Stimulated activated CD4-positive, alpha-beta T cell treated with anti-CD3 and anti-CD28 coated beads, Interleukin-2, amount 100 ng/mL, for 24 hours (primary cell): ENCODE results near the gene GRN.
A peak's percentile ranks its signal among the peaks of the same experiment; 100 is the strongest.
"Not testable (repeated sequence)": the region's sequence is repeated elsewhere in the genome, so short reads cannot be mapped to it uniquely, and the experiment has no call there.

ENCODE experiments used
- DNase-seq, 2 donors: peaks; one replicate each; pipeline ENCODE4 v3.0.0-alpha.2; 2020

Gene GRN

DNA sequence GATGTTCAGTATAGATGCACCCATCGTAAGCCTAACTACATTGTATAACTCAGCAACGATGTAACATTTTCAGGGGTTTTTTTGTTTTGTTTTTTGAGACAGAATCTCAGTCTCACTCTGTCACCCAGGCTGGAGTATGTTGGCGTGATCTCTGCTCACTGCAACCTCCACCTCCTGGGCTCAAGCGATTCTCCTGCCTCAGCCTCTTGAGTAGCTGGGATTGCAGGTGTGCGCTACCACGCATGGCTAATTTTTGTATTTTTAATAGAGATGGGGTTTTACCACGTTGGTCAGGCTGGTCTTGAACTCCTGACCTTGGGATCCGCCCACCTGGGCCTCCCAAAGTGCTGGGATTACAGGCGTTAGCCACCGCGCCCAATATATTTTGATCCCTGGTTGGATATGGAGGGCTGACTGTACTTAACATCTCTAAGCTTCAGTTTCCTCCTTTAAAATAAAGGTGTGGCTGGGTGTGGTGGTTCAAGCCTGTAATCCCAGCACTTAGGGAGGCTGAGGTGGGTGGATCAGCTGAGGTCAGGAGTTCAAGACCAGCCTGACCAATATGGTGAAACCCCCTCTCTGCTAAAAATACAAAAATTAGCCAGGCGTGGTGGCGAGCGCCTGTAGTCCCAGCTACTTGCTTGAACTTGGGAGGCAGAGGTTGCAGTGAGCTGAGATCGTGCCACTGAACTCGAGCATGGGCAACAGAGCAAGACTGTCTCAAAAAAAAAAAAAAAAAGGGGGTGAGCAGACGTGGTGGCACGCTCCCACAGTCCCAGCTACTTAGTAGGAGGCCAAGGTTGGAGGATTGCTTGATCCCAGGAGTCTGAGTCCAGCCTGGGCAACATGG, 2.3 kb downstream of the GRN start:
- not testable (repeated sequence) for DNase-seq

- no peak for DNase-seq
Measured at GRCh38 chr17:44348234-44348987, 3.3 kb downstream of the GRN start.

DNA sequence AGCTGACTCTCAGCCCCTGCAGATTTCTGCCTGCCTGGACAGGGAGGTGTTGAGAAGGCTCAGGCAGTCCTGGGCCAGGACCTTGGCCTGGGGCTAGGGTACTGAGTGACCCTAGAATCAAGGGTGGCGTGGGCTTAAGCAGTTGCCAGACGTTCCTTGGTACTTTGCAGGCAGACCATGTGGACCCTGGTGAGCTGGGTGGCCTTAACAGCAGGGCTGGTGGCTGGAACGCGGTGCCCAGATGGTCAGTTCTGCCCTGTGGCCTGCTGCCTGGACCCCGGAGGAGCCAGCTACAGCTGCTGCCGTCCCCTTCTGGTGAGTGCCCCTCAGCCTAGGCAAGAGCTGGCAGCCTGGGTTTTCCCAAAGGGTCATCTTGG, 3.9 kb downstream of the GRN start:
- no peak for DNase-seq

DNA sequence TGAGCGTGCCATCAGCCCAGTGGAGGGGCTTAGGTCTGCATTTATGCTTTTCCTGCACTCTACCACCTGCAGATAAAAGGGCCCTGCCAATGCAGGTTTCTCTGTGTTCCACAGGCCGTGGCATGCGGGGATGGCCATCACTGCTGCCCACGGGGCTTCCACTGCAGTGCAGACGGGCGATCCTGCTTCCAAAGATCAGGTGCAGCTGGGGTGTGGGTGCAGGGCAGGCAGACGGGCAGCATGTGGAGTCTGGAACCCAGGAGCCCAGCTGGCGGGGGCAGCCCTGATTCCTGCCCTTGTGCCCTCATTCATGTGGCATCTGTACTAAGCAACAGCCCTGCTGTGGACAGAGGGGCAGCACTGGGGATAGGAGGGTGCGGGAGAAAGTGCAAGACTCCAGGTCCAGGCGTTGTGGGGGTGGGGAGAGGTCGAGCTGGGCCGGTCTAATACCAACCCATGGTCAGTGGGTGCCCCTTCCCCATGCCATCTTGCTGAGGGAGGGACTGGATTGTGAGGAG, 4.5 kb downstream of the GRN start:
- DNase-seq, result no peak

- DNase-seq, result peak; percentile 79 to 82
Measured at GRCh38 chr17:44350733-44351226, 5.7 kb downstream of the GRN start.

DNA sequence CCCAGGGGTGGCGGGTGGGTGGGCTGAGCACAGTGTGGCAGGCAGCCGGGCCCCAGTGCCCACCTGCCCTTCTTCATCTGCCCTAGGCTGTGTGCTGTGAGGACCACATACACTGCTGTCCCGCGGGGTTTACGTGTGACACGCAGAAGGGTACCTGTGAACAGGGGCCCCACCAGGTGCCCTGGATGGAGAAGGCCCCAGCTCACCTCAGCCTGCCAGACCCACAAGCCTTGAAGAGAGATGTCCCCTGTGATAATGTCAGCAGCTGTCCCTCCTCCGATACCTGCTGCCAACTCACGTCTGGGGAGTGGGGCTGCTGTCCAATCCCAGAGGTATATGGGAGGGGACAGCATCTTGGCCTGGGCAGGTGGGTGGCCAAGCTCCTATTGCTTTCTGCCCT, 6.4 kb downstream of the GRN start:
- no peak for DNase-seq

DNA sequence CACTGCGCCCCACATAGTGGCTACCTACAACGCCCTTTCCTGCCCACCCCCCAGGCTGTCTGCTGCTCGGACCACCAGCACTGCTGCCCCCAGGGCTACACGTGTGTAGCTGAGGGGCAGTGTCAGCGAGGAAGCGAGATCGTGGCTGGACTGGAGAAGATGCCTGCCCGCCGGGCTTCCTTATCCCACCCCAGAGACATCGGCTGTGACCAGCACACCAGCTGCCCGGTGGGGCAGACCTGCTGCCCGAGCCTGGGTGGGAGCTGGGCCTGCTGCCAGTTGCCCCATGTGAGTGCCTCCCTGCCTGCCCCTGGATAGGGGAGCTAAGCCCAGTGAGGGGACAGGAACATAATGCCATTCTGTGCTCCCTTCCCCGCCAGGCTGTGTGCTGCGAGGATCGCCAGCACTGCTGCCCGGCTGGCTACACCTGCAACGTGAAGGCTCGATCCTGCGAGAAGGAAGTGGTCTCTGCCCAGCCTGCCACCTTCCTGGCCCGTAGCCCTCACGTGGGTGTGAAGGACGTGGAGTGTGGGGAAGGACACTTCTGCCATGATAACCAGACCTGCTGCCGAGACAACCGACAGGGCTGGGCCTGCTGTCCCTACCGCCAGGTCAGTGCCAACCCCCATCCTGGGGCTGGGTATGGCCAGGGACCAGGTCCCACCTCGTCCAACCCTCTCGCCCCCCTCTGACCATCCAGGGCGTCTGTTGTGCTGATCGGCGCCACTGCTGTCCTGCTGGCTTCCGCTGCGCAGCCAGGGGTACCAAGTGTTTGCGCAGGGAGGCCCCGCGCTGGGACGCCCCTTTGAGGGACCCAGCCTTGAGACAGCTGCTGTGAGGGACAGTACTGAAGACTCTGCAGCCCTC, 7.1 kb downstream of the GRN start:
- no peak for DNase-seq

DNA sequence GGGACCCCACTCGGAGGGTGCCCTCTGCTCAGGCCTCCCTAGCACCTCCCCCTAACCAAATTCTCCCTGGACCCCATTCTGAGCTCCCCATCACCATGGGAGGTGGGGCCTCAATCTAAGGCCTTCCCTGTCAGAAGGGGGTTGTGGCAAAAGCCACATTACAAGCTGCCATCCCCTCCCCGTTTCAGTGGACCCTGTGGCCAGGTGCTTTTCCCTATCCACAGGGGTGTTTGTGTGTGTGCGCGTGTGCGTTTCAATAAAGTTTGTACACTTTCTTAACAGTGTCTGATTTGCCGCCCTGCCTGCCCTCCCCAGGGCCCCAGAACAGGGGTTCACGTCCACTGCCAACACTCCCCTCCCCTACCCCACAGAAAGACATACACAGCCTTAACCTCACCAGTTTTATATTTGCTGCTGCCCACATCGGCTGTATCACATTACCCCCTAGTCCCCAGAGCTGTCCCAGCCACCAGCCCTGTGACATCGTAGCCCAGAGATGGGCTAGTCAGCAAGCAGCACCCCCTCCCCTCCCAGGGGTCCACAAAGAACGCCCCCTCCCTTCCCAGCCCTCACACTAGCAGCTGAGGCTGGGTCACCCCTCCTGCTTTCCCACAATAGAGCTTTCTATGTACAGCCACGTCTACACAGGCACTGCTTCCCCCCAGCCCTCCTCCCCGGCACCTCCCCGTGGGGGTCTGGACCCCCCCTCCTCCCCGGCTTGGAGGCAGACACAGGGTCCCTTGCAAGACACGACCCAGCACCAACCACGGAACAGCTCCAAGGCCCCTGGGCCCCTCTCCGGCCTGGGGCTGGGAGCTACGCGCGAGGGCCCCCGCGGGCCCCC, 7.9 kb downstream of the GRN start:
- DNase-seq, result no peak

GRCh38 chr17:44353672-44354331, 8.7 kb downstream of the GRN start:
- peak in 1 of 2 donors; percentile 29 for DNase-seq

DNA sequence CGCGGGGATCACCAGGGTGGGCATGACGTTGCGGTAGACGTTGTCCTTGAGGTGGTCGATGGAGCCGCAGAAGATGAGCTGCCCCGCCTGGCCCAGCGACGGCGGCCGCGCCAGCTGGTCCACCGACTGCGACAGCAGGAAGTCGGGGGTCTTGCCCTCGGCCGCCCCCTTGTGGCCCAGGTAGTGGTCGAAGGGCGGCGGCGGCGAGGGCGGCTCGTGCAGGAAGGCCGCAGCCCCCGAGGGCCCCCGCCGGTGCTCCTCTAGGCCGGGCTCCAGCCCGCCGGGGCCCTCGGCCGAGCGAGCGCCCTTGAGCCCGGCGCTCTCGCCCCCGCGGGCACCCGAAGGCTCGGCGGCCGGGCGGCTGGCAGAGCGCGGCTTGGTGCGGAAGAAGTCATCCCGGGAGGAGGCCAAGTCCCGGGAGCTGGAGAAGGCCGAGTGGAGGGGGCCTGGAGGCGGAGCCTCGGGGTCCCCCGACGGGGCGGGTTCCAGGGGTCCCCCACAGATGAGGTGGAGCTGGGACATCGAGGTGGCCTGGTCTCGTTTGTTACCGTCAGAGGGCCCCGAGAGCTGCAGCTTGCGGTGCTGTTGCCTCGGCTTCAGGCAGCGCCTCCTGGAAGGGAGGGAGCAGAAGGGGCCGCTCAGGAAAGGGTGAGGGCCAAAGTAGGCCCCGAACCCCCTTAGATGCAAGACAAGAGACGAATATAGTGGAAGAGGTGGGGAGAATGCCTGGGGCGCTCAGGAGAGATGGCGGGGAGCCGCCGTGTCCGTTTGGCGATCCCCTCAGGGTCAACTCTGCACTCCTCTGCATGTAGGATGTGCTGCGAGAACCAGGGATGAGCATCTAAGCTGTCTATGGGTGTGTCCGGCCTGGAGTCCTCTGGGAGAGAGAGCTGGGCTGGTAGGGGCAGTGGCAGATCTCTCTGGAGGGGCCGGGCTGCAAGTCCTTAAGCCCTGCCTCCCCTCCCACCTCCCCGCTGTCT, 9.8 kb downstream of the GRN start:
- peak; percentile 68 to 75 for DNase-seq

- DNase-seq, result no peak
Measured at GRCh38 chr17:44355642-44356099, 10.6 kb downstream of the GRN start.

DNA sequence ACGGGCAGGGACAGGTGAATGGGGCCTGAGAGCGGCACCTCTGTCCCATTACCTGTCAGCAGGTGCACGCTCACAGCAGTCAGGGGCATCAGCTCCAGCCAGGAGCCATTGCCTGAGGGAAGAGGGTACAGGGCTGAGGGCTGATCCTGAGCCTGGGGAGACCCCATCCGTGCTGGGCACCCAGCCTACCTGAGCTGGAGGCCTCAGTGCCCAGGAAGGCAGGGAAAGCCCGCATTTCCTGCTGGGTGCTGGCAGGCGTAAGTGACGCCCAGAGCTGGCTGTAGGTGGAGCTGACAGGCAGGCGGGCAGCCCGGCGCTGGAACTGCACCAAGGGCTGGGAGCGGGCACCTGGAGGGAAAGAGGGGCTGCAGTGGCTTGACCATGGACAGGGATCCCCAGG, 11.1 kb downstream of the GRN start:
- DNase-seq, result no peak

GRCh38 chr17:44358066-44358465, 13.0 kb downstream of the GRN start:
- no peak for DNase-seq

DNA sequence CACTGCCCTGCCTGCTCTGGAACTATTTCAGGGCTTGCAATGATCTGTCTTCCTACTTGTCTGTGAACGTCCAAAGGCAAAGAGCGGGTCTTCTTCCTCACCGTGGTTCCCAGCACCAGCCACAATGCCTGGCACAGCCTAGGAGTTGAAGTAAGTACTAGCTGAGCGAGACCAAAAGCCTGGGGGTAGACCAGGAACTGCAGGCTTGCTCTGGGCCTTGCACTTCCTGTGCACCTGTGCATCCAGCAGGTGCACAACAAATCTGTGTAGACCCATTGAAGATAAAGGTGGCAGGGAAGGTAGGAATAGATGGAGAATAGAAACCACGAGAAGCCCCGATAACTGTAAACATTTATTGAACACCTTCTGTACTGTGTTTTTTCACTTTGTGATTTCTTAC, 13.9 kb downstream of the GRN start:
- DNase-seq, result no peak

DNA sequence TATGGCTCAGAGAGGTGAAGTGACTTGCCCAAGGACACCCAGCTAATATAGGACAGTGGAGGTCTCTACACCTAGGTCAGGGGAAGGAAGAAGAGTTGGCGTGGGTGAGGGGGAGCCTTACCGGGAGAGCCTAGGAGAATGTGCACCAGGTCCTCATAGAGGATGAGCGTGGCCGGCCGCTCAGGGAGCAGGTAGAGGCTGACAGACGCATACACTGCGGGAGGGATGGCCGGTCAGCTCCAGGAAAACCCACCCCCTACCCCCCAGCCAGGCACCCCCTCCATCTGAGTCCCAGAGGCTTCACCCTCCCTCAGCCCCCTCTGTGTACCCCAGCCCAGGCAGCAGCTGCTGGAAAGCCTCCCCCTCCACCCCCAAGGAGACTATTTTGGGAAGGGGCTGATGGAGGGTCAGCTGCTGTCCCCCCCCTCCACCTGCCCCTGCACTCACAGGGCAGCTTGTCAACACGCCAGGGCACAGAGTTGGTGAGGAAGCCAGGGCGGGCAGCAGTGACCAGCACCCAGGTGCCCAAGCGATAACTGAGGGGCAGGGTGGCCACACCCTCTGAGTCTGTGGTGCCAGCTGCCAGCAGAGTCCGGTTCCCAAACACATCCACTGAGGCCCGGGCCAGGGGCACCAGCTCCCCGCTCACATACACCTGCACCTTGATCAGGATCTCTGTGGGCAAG, 14.5 kb downstream of the GRN start:
- DNase-seq, result no peak

DNA sequence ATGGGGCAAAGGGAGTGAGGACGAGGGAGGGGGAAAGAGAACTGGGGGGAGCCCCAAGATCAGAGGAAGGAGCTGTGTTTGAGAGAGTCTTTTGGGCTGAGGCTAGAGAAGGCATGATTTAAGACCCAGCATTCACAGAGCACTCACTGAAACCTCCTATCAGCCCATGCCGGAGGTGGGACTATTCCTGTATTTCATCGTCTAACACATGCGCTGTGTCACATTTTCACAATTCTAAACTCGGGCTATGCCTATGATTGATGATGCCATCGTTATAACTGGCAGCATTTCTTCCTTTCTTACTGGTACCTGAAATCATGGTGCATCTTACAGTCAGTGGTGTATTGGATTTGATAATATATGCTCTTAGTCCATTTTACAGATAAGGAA, 15.0 kb downstream of the GRN start:
- DNase-seq, result no peak

- DNase-seq, result no peak
Measured at GRCh38 chr17:44360826-44361225, 15.7 kb downstream of the GRN start.

- DNase-seq, result no peak
Measured at GRCh38 chr17:44361292-44362260, 16.5 kb downstream of the GRN start.
